Epithelial cell of proximal tubule (primary cell): Measurements from ENCODE around the gene SORL1. TPM values are rescaled to one million over a fixed set of nuclear protein-coding genes. Genes with fewer than 3 reads are reported as not detected.
A peak's percentile ranks its signal among the peaks of the same experiment; 100 is the strongest.

Experiments used
- DNase-seq: peaks from one replicate; pipeline ENCODE4 v3.0.0-alpha.2; 2011; ENCODE audit warnings: low read depth
- H3K4me3 ChIP-seq: 2 replicates; pipeline ENCODE4 v1.5.1; 2011; ENCODE audit warnings: low read depth, mild to moderate bottlenecking, low read length
- CTCF ChIP-seq: conservative IDR thresholded peaks from 2 replicates; pipeline ENCODE4 v1.5.1; 2012; ENCODE audit warnings: low read depth, mild to moderate bottlenecking, low read length
- total RNA-seq: library from RNA; depleted of rRNA; stranded (reverse); fragments of >200 nt; gene quantifications from 2 replicates; pipeline ENCODE4 v1.2.3, GENCODE V29; 2015

SORL1 gene
- total RNA-seq, 1 donor from 2014 or later: 7.8 TPM

- no peak for TF ChIP-seq CTCF
- DNase-seq: no peak
Observed at GRCh38 chr11:121572571-121573059, 120.5 kb downstream of the SORL1 start.

GRCh38 chr11:121574801-121575200 is 122.7 kb downstream of the SORL1 start:
- no peak overlapping the region for H3K4me3 ChIP-seq
- no peak for TF ChIP-seq CTCF
- no peak for DNase-seq

More at GRCh38 chr11:121572571-121573059, 120.5 kb downstream of the SORL1 start:
- H3K4me3 ChIP-seq: no peak overlapping the region

- no peak overlapping the region for H3K4me3 ChIP-seq
- DNase-seq: peak; percentile 22
- TF ChIP-seq CTCF: no peak
Observed at GRCh38 chr11:121575250-121575962, 123.3 kb downstream of the SORL1 start.

GRCh38 chr11:121575963-121576290 is 123.8 kb downstream of the SORL1 start:
- H3K4me3 ChIP-seq: no peak overlapping the region
- TF ChIP-seq CTCF: no peak
- no peak for DNase-seq

- no peak for TF ChIP-seq CTCF
- DNase-seq: no peak
- no peak overlapping the region for H3K4me3 ChIP-seq
Observed at GRCh38 chr11:121576531-121576930, 124.4 kb downstream of the SORL1 start.

GRCh38 chr11:121577106-121577848 is 125.2 kb downstream of the SORL1 start:
- TF ChIP-seq CTCF: no peak
- H3K4me3 ChIP-seq: no peak overlapping the region

More at GRCh38 chr11:121577106-121577848, 125.2 kb downstream of the SORL1 start:
- DNase-seq: no peak
